Rectal smooth muscle tissue (tissue), 1 donor: Measurements from ENCODE around the gene OSTN.
"Not testable (repeated sequence)": the region's sequence is repeated elsewhere in the genome, so short reads cannot be mapped to it uniquely, and the experiment has no call there.

Source experiments
- H3K27ac ChIP-seq: one replicate; pipeline ENCODE4 v1.7.0; 2013; ENCODE audit warnings: low read depth, low read length, inconsistent platforms
- H3K27me3 ChIP-seq: one replicate; pipeline ENCODE4 v1.7.0; 2013; ENCODE audit warnings: low read length; ENCODE audit not compliant: control insufficient read depth, insufficient read depth
- H3K36me3 ChIP-seq: one replicate; pipeline ENCODE4 v1.7.0; 2013; ENCODE audit warnings: low read length; ENCODE audit not compliant: control insufficient read depth, insufficient read depth
- H3K4me1 ChIP-seq: one replicate; pipeline ENCODE4 v1.7.0; 2013; ENCODE audit warnings: low read length; ENCODE audit not compliant: control insufficient read depth, insufficient read depth
- H3K4me3 ChIP-seq: one replicate; pipeline ENCODE4 v1.7.0; 2013; ENCODE audit warnings: low read length
- H3K9ac ChIP-seq: one replicate; pipeline ENCODE4 v1.7.0; 2013; ENCODE audit warnings: low read length

OSTN gene

DNA sequence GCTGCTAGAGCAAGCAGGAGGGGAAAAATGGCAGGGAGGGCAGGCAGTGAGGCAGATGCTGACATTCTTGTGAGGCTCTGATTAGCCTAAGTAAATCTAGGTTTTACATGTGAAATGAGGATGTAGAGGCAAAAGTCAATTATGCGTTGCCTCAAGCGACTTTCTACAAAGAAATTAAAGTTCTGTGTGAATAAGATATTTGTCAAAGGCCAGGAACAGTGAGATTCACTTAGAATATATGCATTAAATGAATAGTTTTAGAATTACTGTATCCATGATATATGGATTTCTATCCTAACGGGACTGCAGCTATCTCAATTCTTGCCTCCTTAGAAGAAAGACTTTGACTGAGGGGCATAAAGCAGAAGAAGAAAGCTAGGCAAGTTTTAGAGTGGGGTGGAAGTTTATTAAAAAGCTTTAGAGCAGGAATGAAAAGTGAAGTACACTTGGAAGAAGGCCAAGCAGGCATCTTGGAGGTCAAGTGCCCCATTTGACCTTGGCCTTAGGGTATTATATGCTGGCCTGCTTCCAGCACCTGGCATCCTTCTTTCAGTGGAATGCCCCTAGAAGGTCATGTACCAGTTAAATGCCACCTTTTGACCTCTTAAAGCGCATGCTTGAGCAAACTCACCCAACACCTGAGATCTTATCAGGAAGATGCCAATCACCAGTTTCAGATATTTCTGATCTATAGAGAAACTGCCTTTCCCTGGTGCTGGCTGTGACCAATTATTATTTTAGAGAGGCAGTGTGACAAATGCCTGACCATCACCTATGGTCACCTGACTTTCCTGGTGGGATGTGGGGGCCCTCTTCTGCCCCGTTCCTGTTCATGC is 38.2 kb downstream of the OSTN start:
- Histone ChIP-seq H3K27me3 (no peaks in the 10 kb centered on the region), H3K27ac (no peak overlapping the region), H3K4me1 (no peaks in the 10 kb centered on the region), H3K9ac (no peak overlapping the region), H3K36me3 (no peaks in the 10 kb centered on the region), H3K4me3 (no peak overlapping the region)

DNA sequence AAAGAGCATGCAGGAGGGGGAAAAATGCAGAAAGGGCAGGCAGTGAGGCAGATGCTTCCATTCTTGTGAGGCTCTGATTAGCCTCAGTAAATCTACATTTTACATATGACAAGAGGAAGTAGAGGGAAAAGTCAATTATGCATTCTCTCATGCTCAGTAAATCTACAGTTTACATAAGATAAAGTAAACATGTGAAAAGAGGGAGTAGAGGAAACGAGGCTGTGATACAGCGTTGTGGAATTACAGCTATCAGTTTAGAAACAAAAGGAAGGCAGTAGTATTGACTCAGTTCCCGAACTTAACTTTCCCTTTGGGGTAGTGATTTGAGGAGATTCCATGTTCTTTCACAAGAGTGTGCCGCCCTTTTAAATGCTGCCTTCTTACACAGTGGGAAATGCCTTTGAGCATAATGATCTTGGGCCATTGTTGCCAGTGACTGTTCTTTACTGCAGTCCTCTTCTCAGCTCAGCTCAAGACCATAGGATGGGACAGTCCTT is 39.3 kb downstream of the OSTN start:
- Histone ChIP-seq H3K27me3 (no peaks in the 10 kb centered on the region), H3K9ac (no peak overlapping the region), H3K27ac (no peak overlapping the region), H3K4me1 (no peaks in the 10 kb centered on the region), H3K4me3 (no peak overlapping the region), H3K36me3 (no peaks in the 10 kb centered on the region)

DNA sequence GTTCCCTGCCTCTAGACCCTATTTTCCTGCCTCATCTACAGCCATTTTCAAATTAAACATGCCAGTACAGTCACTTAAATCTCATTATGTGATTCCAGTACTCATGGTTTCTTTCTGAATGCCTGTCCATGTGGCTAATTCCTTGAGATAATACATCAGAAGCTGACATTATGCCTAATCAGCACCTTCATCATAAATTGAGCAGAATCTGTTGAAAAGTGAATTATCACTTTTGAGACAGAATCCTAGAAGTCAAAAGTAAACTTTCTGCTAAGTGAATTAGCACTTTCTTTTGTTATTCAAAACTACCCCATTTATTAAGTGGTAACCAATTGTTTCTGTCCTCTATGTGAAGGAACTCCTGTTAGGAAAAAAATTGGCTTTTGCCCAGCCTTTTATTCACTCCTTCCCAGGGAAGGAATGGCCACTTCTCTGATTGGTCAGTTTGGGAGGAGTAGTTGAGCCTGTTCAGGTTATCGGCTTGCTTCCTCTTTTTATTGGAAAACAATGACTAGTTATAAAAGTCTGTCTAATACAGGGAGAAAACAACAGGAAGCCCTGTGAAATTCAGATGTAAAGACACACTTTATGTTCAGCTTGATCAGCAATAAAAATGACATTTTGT is 40.5 kb downstream of the OSTN start:
- Histone ChIP-seq H3K36me3 (no peaks in the 10 kb centered on the region), H3K27ac (no peak overlapping the region), H3K4me1 (no peaks in the 10 kb centered on the region), H3K27me3 (no peaks in the 10 kb centered on the region), H3K9ac (no peak overlapping the region), H3K4me3 (no peak overlapping the region)

DNA sequence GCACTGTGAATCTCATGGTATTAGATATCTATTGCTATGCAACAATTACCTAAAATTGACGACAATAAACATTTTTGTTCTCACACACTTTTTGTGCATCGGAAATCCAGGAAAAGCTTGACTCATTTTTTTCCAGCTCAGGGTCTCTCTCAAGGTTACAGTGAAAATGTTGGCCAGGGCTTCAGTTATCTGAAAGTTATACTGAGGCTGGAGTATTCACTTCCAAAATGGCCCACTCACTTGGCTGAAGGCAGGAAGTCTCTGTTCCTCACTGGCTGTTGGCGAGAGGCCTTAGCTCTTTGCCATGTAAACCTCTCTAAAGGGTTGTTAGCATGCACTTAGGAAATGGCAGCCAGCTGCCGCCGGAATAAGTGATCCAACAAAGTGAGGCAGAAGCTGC is 41.4 kb downstream of the OSTN start:
- Histone ChIP-seq H3K27me3 (no peaks in the 10 kb centered on the region), H3K9ac (no peak overlapping the region), H3K36me3 (no peaks in the 10 kb centered on the region), H3K4me1 (no peaks in the 10 kb centered on the region), H3K4me3 (no peak overlapping the region), H3K27ac (no peak overlapping the region)

DNA sequence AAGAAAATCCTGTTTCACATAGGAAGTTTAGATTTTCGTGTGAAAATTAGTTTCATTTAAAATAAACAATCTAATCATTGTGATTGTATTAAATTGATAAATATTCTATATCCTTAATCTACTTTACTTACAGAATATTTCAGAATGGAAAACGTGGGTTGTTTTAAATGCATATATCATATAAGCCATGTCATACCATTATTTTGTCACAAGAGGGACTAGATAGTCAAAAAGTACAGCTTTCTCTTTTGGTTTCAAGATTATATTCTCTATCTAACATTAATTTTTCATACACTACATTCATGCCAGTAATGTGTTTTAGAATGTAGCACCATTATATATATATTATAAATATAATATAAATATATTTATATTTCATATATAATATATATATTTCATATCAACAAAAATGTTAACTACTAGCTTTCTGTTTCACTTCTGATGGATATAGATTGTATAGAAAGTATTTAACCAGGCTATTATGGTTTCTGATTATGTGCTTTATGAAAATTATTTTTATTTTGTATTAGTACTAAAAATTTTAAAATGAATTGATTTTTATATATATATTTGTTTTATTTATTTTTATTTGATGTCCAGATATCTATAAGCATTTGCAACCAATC is 45.3 kb downstream of the OSTN start:
- Histone ChIP-seq H3K4me1 (no peaks in the 10 kb centered on the region), H3K9ac (no peak overlapping the region), H3K36me3 (no peaks in the 10 kb centered on the region), H3K27ac (no peak overlapping the region), H3K27me3 (no peaks in the 10 kb centered on the region), H3K4me3 (no peak overlapping the region)

DNA sequence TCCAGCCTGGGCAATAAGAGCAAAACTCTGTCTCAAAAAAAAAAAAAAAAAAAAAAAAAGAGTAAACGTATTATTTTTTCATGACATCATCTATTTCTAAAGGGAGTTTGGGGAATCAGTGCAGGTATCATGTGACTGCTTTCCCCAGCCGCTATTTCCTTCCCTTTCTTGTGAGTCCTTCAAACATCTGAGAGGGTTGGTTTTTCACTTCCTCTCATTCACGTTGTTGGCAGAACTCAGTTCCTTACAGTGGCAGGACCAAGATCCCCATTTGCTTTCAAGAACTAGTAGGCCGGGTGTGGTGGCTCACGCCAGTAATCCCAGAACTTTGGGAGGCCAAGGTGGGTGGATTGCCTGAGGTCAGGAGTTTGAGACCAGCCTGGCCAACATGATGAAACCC is 47.0 kb downstream of the OSTN start:
- not testable (repeated sequence) for H3K4me3 ChIP-seq, H3K9ac ChIP-seq, H3K27ac ChIP-seq, H3K4me1 ChIP-seq, H3K36me3 ChIP-seq, H3K27me3 ChIP-seq

DNA sequence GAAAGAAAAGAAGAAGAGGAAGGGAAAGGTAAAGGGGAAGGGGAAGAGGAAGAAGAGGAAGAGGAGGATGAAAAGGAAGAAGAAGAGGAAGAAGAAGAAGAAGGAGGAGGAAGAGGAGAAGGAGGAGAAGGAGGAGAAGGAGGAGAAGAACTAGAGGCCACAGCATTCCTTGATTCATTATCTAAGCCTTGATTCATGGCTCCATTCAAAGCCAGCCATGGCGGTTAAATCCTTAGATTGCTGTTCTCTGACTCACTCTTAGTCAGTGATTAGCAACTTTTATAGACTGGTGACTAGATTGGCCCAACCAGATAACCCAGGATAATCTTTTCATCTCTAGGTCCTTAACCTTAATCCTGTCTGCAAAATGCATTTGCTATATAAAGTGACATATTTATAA is 47.6 kb downstream of the OSTN start:
- H3K27ac ChIP-seq, result no peak overlapping the region
- H3K9ac ChIP-seq, result no peak overlapping the region

DNA sequence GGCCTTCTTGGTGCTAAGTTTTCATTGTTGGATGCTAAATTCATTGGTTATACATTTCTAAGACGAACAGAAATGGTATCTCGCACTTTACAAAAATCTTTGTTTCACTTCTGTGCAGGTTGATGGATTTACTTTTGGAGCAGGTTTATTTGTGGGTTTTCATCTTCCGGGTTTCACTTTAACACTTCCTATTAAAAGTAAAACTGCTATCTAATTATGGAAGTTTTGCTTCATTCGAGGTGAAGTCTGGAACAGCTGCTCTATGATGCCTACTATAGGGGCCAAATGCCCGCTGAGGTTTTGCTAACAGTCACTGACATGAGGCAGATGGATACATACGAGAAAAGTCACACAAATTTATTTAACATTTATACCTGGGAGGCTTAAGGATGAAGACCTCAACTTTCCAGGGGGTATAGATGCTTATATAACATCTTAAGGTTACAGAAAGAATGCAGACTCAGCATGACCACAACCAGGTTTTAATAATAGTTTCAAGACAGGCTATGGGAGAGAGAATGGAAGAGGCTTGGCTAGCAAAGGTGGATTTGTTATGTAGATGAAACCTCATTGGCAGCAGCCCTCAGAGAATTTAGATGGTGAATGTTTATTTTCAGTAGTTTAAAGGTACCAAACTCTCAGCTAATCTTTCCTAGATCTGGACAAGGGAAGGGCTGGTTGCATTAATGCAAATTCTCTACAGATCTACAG is 54.2 kb downstream of the OSTN start:
- H3K4me3 ChIP-seq, result no peak overlapping the region
- H3K9ac ChIP-seq, result no peak overlapping the region
- H3K27ac ChIP-seq, result no peak overlapping the region
- H3K36me3 ChIP-seq, result no peaks in the 10 kb centered on the region
- H3K27me3 ChIP-seq, result no peaks in the 10 kb centered on the region
- no peaks in the 10 kb centered on the region for H3K4me1 ChIP-seq

More for the DNA sequence above, 47.6 kb downstream of the OSTN start:
- no peaks in the 10 kb centered on the region for H3K36me3 ChIP-seq
- no peaks in the 10 kb centered on the region for H3K27me3 ChIP-seq
- H3K4me3 ChIP-seq, result no peak overlapping the region
- no peaks in the 10 kb centered on the region for H3K4me1 ChIP-seq

DNA sequence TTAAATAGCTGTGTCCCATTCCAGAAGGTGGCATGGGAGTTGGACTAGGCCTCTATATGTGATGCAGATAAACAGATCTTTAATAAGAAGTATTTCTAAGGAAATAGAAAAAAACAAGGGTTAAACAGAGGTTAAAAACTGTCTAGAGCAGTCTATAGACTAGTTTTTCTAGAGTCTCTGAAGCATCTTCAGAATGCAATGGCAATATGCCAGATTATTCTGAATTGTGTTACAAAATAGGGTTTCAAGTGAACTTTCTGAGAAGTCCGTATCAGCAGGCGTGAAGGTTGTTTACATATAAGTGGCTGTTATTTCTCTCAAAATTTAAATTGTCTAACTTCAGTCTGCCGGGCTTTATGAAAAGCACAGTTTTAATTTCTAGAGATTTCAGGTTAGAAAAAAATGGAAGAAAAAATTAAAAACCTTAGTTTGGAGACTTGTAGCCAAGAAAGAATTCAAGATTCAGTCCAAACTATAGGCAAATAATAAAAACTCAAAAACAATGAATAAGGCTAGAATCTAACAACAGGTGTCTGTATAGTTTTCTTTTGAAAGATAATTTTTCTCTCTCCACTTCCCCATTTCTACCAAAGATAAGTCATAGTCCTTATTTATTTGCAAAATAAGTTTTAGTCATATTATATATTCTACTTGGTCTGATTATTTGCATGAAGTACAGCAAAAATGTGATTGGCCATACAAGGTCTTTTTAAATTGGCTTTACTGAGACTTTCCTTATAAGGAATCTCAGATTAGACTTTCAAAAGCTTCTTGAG is 55.2 kb downstream of the OSTN start:
- H3K27ac ChIP-seq, result no peak overlapping the region
- no peak overlapping the region for H3K4me3 ChIP-seq
- H3K36me3 ChIP-seq, result no peaks in the 10 kb centered on the region
- H3K9ac ChIP-seq, result no peak overlapping the region
- H3K4me1 ChIP-seq, result no peaks in the 10 kb centered on the region
- no peaks in the 10 kb centered on the region for H3K27me3 ChIP-seq

DNA sequence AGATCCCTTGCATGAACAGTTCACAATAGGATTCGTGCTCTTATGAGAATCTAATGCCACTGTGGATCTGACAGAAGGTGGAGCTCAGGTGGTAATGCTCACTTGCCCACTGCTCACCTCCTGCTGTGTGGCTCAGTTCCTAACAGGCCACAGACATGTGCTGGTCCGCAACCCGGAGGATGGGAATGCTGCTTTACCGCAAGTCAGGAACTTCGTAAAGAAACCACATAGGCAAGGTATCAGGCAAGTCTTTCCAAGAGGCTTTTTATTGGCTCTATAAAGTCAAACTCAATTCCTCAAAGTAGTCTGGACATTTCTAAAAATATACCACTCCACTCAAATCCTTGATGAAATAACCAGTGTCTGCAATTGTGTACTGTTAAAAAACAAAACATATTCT is 56.1 kb downstream of the OSTN start:
- H3K4me3 ChIP-seq, result no peak overlapping the region
- no peak overlapping the region for H3K27ac ChIP-seq
- H3K4me1 ChIP-seq, result no peaks in the 10 kb centered on the region
- H3K9ac ChIP-seq, result no peak overlapping the region
- H3K27me3 ChIP-seq, result no peaks in the 10 kb centered on the region
- no peaks in the 10 kb centered on the region for H3K36me3 ChIP-seq

DNA sequence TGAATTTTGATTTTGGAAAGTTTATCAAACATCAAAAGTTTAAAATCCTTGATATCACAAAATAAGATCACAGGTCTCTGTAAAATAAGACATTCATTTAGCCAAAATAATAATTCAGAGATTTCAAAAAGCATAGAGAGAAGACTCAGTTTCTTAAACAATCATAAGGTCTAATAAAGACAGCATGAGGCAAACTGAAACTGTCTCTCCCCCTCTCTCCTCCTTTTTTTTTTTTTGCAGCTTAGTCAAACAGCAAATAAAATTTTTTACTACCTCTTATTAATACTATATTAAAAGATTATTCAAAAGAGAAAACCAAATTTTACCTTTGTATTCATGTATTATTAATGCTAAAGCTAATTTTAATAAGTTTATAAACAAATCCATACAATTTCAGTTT is 57.4 kb downstream of the OSTN start:
- Histone ChIP-seq H3K9ac (no peak overlapping the region), H3K36me3 (no peaks in the 10 kb centered on the region), H3K27ac (no peak overlapping the region), H3K4me1 (no peaks in the 10 kb centered on the region), H3K27me3 (no peaks in the 10 kb centered on the region), H3K4me3 (no peak overlapping the region)

DNA sequence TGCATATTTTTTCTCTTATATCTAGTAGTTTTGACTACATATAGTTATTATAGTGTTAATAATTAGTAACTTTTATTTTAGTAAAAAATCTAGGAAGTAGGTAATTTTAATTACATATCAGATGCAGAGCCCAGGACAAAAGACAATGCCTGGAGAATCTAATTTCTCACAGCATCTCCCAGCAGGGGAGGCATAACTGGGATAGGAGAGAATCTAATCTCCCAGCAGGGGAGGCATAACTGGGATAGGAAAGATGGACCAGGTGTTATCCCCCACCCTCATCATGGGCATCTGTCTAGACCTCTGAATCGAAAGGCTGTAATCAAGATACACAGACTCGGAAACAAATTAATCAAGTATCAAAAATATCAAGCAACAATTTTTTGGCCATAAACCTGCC is 58.2 kb downstream of the OSTN start:
- H3K27me3 ChIP-seq, result no peaks in the 10 kb centered on the region
- H3K4me1 ChIP-seq, result no peaks in the 10 kb centered on the region
- H3K9ac ChIP-seq, result no peak overlapping the region
- no peaks in the 10 kb centered on the region for H3K36me3 ChIP-seq
- H3K4me3 ChIP-seq, result no peak overlapping the region
- no peak overlapping the region for H3K27ac ChIP-seq
